GM18870 (cell line): Measurements from ENCODE around the gene CDYL.
"Not testable (repeated sequence)": the region's sequence is repeated elsewhere in the genome, so short reads cannot be mapped to it uniquely, and the experiment has no call there.

Source experiments
- ATAC-seq: cut with Tn5 transposase; IDR thresholded peaks from one replicate; pipeline ENCODE4 v1.9.1; 2021; ENCODE audit warnings: moderate library complexity; ENCODE audit not compliant: unreplicated experiment

The CDYL gene

GRCh38 chr6:4803343-4803744 lies 27.1 kb downstream of the CDYL start:
- ATAC-seq: no peak

GRCh38 chr6:4804095-4804494 lies 27.9 kb downstream of the CDYL start:
- ATAC-seq: no peak

- ATAC-seq: no peak
These were observed 29.5 kb downstream of the CDYL start for GRCh38 chr6:4805553-4806336.

GRCh38 chr6:4806337-4806725 lies 30.1 kb downstream of the CDYL start:
- ATAC-seq: no peak

- no peak for ATAC-seq
These were observed 30.6 kb downstream of the CDYL start for GRCh38 chr6:4806791-4807190.

- no peak for ATAC-seq
These were observed 32.2 kb downstream of the CDYL start for GRCh38 chr6:4808396-4808795.

- no peak for ATAC-seq
These were observed 34.1 kb downstream of the CDYL start for GRCh38 chr6:4809999-4810918.

GRCh38 chr6:4812068-4812467 lies 35.9 kb downstream of the CDYL start:
- ATAC-seq: no peak

GRCh38 chr6:4813055-4813454 lies 36.9 kb downstream of the CDYL start:
- ATAC-seq: no peak

- ATAC-seq: no peak
These were observed 38.0 kb downstream of the CDYL start for GRCh38 chr6:4814212-4814611.

GRCh38 chr6:4814987-4815386 lies 38.8 kb downstream of the CDYL start:
- no peak for ATAC-seq

- no peak for ATAC-seq
These were observed 39.4 kb downstream of the CDYL start for GRCh38 chr6:4815584-4815983.

GRCh38 chr6:4816904-4817303 lies 40.7 kb downstream of the CDYL start:
- ATAC-seq: no peak

- no peak for ATAC-seq
These were observed 41.3 kb downstream of the CDYL start for GRCh38 chr6:4817551-4817950.

- no peak for ATAC-seq
These were observed 42.2 kb downstream of the CDYL start for GRCh38 chr6:4818272-4818938.

GRCh38 chr6:4819706-4820283 lies 43.6 kb downstream of the CDYL start:
- no peak for ATAC-seq

- ATAC-seq: no peak
These were observed 44.6 kb downstream of the CDYL start for GRCh38 chr6:4820704-4821276.

GRCh38 chr6:4822476-4822875 lies 46.3 kb downstream of the CDYL start:
- ATAC-seq: no peak

- no peak for ATAC-seq
These were observed 52.0 kb downstream of the CDYL start for GRCh38 chr6:4828187-4828698.

- no peak for ATAC-seq
These were observed 52.9 kb downstream of the CDYL start for GRCh38 chr6:4829089-4829488.

- ATAC-seq: not testable (repeated sequence)
These were observed 59.3 kb downstream of the CDYL start for GRCh38 chr6:4835540-4835939.
